ENCODE measurements around the gene CSNK1E.

GRCh38 chr22:38336699-38337098 is 19.5 kb upstream of the CSNK1E start:
- TF ChIP-seq, protein P1, sequence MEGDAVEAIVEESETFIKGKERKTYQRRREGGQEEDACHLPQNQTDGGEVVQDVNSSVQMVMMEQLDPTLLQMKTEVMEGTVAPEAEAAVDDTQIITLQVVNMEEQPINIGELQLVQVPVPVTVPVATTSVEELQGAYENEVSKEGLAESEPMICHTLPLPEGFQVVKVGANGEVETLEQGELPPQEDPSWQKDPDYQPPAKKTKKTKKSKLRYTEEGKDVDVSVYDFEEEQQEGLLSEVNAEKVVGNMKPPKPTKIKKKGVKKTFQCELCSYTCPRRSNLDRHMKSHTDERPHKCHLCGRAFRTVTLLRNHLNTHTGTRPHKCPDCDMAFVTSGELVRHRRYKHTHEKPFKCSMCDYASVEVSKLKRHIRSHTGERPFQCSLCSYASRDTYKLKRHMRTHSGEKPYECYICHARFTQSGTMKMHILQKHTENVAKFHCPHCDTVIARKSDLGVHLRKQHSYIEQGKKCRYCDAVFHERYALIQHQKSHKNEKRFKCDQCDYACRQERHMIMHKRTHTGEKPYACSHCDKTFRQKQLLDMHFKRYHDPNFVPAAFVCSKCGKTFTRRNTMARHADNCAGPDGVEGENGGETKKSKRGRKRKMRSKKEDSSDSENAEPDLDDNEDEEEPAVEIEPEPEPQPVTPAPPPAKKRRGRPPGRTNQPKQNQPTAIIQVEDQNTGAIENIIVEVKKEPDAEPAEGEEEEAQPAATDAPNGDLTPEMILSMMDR (IDR thresholded peaks at IDR 0.05), result no peak
- TF ChIP-seq ZFX (IDR thresholded peaks at IDR 0.05; ENCODE audit: borderline replicate concordance), result no peak
